GM19035 (cell line): ENCODE results near the gene HEPHL1.
"Not testable (repeated sequence)": the region's sequence is repeated elsewhere in the genome, so short reads cannot be mapped to it uniquely, and the experiment has no call there.

Experiments used
- ATAC-seq: cut with Tn5 transposase; IDR thresholded peaks from one replicate; pipeline ENCODE4 v1.9.1; 2021; ENCODE audit not compliant: unreplicated experiment

HEPHL1 gene

GRCh38 chr11:94077552-94078293, 56.6 kb downstream of the HEPHL1 start:
- ATAC-seq: no peak

DNA sequence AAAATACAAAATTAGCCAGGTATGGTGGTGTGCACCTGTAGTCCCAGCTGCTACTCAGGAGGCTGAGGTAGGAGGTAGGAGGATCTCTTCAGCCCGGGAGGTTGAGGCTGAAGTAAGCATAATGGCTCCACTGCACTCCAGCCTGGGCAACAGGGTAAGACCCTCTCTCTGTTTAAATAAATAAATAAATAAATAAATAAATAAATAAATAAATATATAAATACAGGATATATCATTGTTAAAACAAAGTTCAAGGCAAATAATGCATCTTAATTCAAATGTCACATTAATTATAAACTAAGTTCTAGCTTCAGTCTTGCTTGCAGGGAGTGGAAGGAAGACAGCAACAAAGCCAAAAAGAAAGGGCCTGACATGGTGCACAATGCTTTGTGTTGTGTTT, 63.0 kb downstream of the HEPHL1 start:
- no peak for ATAC-seq

DNA sequence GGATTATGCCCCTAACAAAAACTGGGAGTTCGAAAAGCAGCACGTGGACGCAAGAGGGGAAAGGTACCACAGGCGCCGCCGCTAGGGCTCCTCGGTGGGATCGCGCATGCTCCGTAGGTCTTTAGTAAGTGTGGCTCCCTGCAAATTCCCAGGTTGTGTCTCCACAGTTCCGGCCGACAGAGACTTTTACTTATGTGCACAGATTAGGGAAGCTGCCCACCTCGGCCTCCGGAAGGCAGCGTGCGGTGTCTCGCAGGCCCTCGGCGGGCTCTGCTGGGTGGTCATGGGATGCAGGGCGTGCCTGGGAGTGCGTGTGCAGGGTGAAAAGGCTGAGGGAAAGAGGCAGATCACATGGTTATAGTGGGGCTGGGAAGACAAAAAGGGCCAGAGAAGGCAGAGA, 67.8 kb downstream of the HEPHL1 start:
- ATAC-seq: no peak

GRCh38 chr11:94089341-94089740, 68.2 kb downstream of the HEPHL1 start:
- ATAC-seq: no peak

DNA sequence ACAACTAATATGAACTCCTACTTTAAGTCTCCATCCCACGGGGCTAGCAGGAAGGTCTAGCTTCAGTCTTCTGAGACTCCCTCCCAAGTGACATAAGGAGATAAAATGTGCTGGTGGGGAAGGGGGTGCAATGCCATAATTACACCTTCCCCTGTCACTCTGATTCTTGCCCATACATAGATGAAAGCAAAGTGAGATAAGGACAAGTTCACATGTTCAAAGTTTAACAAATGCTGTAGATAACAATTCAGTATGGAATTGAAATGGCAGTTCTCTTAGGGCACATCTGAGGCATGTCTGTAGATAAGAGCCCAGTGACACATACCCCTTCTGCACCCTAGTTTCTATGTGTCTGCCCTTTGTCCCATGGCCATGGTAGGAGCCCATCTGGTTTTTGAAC, 69.2 kb downstream of the HEPHL1 start:
- no peak for ATAC-seq

DNA sequence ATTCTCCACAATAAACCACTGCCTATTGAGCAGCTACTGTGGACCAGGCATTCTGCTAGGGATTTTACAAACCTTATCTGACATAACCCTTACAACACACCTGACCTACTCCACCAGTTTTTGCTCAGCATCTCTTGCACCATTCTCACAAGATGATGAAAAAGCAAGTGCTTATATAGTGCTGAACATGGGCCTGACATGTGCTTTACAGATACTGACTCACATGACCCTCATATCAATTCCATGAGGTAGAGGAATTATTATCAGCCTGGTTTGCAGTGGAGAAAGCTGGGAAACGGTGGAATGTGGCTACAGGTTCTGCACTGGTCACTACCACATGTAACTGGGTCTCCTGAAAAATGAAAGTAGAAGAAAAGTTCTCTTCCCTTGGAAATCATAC, 69.9 kb downstream of the HEPHL1 start:
- ATAC-seq: no peak

DNA sequence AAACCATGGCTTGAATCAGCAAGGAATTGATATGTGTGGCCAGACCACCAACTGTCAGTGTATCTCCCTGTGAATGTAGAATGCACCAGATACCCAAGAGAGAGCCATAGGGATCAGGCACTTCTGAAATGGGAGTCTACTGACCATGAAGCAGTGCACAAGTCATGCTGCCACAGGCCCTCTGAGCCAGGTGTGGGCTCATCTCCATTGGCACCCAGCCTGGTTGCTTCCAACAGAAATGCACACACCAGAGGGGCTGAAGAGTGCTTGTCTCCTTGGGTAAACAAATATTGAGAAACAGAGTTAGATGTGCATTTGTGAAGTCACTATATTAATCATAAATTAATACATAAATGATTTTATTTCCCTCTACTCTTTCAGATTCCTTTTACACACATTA, 79.1 kb downstream of the HEPHL1 start:
- no peak for ATAC-seq

DNA sequence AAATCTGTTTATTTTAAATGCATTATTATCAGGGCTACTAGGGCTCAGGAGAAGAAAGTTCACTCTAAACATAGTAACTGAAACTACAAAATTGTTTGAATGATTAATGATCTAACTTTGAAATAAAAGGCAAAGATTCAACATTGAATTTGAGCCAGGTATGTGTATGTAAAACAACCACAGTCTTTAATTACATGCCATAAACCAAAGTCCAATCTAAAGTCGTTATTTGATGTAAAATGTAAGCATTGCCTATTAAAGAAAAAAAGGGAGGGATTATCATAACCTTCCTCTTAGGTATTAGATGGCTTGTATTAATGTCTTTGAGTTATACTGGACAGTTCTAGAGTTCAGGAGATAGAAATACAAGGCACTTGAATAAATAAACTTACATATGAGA, 82.3 kb downstream of the HEPHL1 start:
- no peak for ATAC-seq

- ATAC-seq: no peak
Measured at GRCh38 chr11:94104734-94105133, 83.6 kb downstream of the HEPHL1 start.

DNA sequence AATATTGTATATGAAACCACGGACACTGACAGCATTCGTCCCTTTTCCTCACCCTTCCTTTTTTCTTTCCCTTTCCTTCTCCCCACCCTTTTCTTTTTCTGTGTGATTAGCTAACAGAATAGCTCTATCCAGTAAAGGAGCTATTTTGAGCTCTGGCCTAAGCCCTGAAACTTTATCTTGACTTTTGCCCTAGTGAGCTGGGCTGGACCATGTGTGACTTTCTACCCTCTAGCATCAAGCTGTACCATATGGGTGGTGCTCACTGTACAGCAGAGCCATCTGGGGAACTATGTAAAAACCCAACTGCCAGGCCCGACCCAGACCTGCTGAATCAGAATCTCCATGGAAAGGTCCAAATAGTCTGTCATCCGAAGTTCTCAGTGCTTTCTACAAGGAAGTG, 85.6 kb downstream of the HEPHL1 start:
- no peak for ATAC-seq

GRCh38 chr11:94107363-94107762, 86.2 kb downstream of the HEPHL1 start:
- no peak for ATAC-seq

- no peak for ATAC-seq
Measured at GRCh38 chr11:94111241-94111640, 90.1 kb downstream of the HEPHL1 start.

GRCh38 chr11:94111660-94112059, 90.5 kb downstream of the HEPHL1 start:
- ATAC-seq: no peak

GRCh38 chr11:94112206-94112953, 91.2 kb downstream of the HEPHL1 start:
- no peak for ATAC-seq

DNA sequence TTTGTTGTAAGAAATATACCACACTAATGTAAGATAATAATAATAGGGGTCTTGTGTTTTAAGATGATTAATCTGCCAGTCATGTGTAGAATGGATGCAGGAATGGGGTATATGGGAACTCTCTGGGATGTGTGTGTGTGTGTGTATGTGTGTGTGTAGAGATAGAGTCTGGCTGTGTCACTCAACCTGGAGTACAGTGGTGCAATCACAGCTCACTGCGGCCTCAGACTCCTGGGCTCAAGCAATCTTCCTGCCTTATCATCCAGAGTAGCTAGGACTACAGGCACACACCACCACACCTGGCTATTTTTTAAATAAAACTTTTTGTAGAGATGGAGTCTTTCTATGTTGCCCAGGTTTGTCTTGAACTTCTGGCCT, 96.0 kb downstream of the HEPHL1 start:
- no peak for ATAC-seq

DNA sequence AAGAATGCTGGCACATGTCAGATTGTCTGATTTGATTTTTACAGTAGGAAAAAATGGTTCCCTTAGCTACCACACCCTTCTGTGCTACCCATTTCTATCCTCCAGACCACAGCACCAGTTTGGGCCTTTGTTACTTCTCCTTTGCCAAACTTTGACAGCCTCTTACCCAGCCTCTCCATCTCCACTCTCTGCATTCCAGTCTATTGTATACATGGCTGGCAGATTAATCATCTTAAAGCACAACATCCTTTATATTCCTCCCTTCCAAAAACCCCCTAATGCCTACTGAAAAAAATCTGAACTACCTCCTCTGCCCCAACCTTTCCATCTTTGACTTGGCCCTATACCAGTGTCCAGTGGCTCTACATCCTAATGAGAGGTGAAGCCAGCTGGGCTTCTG, 96.7 kb downstream of the HEPHL1 start:
- ATAC-seq: no peak

DNA sequence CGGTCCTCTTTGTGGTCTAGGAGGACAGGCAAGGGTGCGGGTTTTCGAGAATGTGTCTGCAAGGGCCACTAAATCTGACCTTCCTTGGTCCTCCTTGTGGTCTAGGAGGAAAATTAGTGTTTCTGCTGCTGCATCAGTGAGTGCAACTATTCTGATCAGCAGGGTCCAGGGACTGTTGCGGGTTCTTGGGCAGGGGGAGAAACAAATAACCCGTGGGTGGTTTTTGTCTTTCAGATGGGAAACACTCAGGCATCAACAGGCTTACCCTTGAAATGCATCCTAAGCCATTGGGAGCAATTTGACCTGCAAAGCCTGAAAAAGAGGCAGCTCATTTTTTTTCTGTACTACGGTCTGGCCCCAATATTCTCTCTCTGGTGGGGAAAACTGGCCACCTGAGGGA, 98.5 kb downstream of the HEPHL1 start:
- not testable (repeated sequence) for ATAC-seq

DNA sequence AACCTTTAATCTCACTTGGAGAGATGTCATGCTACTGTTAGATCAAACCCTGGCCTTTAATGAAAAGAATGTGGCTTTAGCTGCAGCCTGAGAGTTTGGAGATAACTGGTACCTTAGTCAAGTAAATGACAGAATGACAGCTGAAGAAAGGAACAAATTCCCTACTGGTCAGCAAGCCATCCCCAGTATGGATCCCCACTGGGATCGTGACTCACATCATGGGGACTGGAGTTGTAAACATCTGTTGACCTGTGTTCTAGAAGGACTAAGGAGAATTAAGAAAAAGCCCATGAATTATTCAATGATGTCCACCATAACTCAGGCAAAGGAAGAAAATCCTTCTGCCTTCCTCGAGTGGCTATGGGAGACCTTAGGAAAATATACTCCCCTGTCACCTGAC, 99.4 kb downstream of the HEPHL1 start:
- ATAC-seq: not testable (repeated sequence)

- no peak for ATAC-seq
Measured at GRCh38 chr11:94120946-94121345, 99.8 kb downstream of the HEPHL1 start.

- ATAC-seq: no peak
Measured at GRCh38 chr11:94125407-94126115, 104.4 kb downstream of the HEPHL1 start.

GRCh38 chr11:94127638-94128037, 106.5 kb downstream of the HEPHL1 start:
- ATAC-seq: no peak

DNA sequence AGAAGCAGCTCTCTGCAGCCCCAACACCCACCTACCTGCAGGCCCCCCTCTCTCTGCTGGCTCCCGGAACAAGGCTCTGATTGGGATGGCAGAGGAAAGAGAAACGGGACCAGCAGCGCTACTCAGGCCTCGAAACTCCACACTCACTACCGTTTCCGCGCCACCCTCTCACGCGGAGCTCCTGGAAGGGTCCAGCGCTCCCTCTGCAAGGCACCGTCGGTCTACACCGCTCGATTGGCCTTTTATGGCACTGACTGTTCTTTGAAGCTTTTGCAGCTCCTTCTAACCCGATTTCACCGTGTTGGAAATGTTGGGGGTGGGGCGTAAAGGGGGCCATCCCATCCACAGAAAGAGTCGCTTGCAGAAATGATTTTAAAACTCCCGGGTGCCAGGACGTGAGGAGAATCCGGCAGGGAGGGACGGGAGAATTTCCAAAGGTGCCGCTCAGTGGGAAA, 107.2 kb downstream of the HEPHL1 start:
- peak; percentile 19 for ATAC-seq
